ENCODE results near the gene ITGA5.

The ITGA5 gene

DNA sequence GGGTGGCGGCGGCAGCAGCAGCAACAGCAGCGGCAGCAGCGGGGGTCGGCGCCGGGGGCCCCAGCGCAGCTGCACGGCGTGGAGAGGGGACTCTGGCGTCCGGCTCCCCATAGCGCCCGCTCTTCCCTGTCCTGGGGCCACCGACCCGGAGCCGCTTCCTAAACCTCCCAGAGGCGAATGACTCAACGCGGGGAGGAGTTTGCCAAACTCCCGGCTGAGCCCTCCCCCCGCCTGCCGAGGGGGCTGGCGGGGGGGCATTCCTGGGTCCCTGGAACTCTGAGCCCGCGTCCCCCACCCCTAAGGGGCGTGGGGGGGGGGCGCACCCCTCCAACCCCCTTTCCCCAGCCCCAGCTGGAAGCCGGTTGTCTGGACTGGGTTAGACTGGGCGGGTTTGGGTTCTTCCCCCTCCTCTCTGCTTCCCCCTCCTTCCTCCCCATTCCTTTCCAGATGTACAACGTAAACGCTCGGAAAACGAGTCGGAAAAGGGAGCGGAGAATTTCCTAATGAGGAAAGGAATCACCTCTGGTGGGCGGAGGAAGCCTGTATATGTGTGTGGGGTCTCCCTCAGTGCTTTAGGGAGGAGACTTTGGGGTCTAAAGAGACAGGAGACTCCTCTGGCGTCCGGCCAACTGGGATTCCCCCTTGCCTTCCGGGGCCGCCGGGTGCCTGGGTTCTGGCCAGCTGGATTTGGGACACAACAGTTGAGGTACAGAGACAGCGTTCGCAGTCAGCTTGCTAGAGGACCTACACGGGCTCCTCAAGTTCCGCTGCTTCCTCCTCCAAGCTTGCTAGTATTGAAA, at the start of gene ITGA5:
ITGA5 (minus strand) TSS at position 179 of the 800 bp plus-strand sequence; CDS start at position 111, 68 bp downstream.
- no peak for DNase-seq

DNA sequence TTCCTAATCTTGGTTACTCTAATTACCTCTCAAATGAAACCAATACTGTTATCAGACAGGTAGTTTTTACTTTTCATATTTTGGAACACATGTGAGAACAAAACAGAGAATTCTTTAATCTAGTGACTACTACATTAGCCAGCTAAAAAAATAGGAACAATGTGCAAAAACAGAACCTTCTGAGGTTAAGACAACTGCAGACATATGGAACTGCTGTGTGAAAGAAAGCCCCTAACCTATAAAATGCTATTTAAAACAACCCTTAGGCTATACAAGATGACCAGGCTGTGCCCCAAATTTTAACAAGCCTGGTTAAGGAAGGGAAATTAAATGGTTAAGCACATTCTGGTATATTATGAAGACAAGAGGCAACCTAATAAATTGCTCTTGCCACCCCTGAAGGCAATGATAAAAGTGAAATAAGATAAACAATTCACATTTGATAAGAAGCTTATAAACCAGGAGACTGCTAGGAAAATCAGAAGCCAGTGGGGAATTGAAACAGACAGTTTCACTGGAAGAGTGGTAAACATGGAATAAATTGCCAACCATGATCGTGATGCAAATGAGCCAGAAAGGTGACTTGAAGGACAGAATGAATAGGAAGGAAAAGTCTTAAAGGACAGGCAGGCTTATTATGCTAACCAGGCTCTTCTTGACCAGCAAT, 46.9 kb upstream of the ITGA5 start:
- DNase-seq = no peak

DNA sequence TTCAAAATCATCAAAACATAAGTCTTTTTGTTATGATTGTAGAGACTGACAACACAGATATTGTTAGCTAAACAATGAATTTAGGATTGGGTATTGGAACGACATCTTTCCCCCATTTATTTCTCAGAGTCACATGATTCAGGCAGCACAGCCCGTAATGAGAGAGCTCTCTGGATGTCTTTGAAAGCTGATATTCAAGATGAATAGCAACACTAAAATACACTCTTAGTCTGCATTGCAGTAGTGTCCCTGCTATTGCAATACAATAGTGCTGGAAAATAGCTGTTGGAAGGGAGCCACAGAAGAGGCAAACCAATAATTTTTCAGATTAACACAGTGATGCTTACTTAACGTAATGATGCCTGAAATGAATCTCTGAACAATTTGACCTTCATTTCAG, 44.4 kb upstream of the ITGA5 start:
- DNase-seq = no peak

DNA sequence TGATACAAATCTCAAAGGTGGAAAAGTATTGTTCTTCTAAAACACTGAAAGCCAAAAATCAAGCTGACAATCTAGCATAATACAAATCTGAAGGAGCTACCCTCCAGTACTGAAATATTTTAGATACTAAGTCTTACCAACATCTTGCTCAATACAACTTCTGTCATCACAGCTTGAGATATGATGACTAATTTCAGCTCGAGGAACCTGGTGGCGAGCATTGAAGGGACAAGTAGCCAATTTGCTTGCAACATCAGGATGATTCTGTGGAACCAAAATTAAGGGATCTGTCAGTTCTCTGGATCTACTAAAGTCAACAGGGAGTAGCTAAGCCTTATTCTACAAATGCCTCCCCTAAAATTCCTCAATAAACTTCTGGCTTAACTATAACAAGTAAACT, 44.0 kb upstream of the ITGA5 start:
- no peak for DNase-seq

DNA sequence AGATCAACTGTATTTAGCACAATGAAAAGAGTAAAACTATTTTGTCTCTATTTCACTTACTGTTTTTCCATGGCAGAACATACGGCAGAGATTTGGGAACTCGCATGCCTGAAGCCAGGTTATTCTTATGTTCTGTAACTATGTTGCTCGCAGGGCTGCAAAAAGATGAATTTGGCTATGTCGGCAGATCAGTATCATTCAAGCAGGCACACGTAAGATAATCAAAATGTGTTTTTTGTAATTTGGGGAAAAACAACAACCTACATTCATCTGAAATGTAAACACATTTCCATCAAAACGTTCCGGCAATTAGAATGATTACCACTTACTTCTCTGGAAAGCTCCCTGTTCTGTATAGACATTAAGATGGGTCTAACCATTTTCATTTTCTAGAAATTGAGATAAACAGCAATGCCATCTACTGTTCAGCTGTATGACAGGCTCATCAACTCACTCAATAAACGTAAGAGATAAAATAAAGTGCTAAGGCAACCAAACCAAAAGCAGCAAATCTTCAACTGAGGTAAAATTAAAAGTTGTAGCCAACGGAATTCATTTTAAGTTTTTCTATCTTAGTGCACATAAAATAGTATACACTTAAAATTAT, 41.4 kb upstream of the ITGA5 start:
- no peak for DNase-seq

DNA sequence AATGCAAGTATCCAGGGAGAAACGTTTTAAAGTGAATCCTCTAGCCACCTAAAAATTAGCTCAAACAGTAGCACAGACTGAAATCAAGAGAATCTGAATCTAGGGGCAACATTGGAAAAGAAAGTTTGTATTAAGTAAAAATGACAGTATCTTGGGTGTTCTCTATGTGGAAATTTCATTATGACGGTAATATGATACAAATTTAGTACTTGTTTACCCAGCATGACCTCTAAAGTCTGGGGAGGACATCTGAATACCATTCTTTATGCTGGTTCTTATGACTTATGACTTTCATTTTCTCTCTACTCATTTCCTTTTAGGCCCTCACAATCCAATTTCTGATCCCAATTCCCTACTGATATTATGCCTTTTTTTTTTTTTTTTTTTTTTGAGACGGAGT, 40.3 kb upstream of the ITGA5 start:
- no peak for DNase-seq

DNA sequence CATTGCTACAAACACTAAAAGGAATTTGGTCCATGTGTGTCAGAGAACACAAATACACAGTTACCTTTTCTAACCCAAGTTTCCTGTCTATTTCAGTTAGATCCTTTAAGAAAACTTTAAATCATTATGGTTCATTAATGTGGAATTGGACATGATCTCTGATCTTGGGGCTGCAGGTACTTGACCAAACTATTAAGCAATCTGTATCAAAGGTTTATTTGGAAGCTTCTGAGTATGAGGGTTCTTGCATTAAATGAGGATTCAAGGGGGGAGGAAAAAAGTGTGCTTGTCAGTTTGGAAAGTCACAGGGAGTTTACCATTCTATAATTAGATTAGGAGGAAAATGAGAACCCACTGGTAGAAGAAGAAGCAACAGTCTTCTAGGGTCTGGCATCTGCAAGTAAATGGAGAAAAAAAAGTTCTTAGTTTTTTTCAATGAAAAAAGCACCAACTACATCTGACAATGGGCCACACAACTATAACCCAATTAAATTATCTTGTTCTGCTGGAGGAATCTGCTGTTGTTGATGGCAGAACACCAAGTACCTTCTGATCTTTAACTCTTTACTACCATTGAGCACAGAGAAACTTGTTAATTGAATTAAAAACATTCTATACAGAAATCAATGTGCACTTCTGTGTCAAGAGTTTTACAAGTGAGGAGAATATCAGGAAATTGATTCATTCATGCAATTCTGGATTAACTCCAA, 36.8 kb upstream of the ITGA5 start:
- DNase-seq = no peak

DNA sequence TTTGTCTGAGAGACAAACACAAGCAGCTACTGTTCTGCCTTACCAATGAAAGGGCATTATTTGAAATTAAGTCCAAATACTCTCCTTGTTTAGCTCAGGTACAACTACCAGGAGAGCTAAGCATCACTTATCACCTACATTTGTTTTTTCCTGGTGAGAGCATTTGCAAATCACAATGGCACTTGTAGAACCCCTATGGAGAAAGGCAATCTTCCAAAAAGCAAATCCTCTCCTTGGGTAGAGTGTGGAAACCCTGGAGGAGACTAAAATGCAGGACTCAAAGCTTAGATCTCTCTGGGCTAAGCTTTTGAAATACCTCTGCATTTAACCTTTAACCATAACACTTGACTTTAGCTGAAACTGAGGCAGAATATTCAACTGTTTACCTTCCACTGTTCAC, 33.6 kb upstream of the ITGA5 start:
- DNase-seq = no peak

DNA sequence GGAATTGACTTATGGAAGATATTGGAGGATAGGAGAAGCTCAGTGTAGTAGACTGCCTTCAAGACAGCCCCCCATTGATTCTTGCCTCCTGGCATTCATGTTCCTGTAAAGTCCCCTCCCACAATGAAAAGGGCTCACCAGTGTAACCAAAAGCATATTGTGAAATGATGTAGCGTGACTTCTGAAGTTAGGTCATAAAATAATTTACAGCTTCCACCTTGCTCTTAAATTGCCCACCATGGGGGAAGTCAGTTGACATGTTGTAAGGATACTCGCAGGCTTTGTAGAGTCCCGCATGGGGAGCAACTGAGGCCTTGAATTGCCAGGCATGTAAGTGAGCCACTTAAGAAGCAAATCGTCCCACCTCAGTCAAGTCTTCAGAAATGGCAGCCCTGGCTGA, 29.3 kb upstream of the ITGA5 start:
- DNase-seq = no peak

DNA sequence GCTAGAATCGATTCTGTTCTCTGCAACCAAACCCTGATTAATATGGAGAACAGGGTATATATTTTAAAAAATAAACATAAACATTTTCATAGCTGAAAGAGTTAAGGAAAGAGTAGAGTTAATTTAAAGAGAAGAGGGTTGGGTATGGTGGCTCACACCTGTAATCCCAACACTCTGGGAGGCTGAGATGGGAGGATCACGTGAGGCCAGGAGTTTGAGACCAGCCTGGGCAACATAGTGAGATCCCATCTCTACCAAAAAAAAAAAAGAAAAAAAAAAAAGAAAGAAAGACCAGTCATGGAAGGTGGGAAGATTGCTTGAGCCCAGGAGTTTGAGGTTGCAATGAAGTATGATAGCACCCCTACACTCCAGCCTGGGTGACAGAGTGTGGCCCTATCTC, 28.9 kb upstream of the ITGA5 start:
- no peak for DNase-seq

DNA sequence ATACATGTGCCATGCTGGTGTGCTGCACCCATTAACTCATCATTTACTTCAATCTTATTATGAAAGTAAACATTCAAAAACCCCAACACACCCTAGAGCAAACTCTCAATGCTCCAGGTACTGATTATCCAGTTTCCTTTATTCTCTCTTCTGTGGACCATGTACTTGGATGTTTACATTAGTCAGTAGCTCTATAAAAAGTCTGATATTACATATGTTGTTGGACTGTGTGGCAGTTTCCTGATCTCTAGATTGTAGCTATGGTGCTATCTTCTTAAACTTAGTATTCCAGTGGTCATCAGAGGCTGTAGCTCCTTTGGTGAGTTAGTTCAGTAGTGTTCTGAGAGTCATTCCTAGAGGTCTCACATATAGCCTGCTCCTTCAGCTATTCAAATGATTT, 25.1 kb upstream of the ITGA5 start:
- DNase-seq = no peak

DNA sequence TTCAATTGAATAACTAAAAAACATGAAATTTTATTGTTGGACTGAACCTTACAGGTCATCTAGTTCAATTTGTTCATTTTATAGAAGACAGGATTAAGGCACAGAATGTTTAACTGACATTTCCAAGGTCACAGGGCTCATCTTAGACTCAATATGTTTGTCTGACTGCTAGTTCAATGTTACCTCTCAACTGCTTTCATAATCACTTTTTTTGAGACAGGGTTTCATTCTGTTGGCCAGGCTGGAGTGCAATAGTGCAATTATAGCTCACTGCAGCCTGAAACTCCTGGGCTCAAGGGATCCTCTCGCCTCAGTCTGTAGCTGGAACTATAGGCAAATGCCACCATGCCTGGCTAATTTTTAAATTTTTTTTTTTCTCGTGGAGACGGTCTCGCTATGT, 24.4 kb upstream of the ITGA5 start:
- no peak for DNase-seq

DNA sequence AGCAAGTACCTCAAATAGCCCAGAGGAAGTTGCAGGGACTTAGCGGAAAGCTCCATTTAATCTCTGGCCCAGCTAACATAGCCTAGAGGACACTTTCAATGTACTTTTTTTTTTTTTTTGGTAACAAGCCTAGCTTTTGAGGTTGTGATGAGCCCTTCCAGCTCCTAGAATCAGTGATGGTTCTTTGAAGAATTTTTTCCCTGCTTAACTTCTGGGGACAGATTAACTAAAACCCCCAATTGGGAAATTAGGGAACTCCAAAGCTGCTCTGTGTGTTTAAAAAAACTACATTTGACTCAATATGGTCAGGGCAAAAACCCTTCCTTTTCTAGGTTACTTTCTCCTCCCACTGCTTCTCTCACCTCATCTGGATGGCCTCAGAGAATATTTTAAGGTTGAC, 23.9 kb upstream of the ITGA5 start:
- no peak for DNase-seq

DNA sequence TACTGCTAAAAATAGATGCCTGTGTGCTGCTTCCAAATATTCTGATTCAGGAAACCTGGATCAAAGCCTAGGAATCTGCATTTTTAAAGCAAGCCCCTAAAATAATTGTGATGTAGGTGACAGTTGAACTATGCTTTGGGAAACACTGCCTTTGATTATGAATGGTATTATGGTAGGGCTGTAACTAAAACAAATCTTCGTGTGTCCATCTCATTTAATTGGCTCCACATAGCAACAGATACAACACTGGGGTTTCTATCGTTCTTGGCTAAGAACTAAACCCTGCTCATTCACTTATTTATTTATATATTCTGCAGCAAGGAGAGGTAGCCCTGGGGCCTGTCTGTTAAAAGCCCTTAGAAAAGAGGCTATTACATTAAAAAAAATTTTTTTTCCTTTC, 23.0 kb upstream of the ITGA5 start:
- no peak for DNase-seq

DNA sequence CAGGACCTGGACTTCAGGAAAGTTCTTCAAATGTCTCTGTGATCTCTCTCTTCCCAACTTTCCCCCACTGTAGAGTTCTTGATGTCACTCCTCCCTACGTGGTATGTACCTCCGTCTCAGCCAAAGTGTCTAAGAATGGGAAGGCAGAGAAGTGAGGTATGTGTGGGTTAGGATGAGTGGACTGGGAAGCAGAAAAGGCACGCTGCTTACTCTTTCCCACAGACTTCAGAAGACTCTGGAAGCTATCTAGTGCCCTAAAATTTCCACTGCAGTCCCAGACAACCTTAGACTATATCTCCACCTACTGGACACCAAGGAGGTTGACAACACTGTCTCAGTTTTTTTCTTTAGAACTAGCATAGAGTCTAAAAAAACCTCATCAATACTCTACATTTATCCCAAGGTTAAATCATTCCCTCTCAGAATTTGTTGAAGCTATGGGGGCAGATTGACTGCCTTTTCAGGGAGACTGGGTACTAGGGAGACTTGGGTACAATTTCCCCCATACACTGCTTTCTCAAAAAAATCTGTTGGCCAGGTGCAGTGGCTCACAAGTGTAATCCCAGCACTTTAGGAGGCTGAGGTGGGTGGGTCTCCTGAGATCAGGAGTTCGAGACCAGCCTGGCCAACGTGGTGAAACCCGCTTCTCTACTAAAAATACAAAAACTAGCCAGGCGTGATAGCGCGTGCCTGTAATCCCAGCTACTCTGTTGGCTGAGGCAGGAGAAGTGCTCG, 20.6 kb upstream of the ITGA5 start:
- peak in 1 of 2 experiments; percentile 33 for DNase-seq

DNA sequence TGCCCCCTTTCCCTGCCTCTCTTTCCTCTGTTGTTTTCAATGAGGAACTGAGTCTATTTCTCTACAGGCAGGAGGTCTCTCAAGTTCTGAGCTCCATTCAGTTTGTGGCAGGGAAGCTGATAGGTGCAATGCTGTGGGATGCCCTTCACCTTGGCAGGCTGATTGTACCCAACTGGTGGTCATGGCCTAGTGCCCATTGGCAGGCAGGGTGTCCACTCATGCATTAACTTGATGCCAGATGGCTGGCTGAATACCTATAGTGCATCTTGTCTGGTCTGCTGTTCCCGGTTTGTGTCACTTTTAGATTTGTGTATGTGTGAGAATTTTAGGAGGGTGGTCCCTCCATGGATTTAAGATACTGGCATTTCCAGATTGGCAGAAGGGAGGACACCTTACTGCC, 20.0 kb upstream of the ITGA5 start:
- no peak for DNase-seq

DNA sequence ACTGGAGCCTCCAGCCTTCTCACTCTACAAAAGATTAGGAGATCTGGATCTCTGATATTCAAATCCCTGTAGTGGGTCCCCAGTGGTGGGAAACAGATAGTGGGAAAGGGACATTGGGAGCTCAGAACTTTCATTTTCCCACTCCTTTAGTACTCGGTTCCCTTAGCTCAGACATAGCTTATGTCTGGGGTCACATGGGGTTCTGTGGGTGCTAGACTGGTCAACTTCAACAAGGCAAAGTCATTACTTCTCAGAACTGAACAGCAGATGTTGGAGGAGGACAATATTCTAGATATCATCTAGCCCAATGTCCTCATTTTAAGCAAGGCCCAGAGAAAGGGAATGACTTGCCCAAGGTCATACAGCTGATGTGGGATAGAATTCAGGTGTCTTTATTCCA, 19.5 kb upstream of the ITGA5 start:
- no peak for DNase-seq

DNA sequence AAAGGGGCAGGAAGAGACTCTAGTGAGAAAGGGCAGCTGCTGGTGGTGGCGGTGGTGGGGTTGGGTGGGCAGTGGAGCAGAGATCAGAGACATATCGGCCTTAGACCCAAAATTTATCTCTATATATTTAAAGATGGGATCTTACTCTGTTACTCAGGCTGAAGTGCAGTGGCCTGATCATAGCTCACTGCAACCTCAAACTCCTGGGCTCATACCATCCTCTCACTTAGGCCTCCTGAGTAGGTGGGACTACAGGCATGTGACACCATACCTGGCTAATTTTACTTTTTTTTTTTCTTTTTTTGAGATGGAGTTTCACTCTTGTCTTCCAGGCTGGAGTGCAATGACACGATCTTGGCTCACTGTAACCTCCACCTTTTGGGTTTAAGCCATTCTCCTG, 18.6 kb upstream of the ITGA5 start:
- DNase-seq = no peak

DNA sequence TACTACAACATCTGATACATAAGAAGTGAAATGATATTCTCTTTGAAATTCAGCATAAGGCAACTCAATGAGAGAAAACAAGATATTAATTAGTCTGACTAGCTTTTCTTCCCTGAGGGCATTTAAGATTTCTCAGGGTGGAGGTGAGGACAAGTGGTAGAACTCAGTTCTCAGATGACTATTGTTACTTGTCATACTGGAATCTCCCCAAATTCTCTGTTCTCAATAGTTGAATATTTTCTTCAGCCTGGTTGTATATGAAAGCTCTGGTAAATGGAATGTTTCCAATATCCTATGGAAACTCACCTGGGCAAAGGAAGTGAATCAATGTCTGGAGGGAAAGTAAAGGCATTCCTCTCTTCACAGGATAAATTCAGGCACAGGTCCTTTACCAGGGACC, 18.2 kb upstream of the ITGA5 start:
- DNase-seq = no peak

DNA sequence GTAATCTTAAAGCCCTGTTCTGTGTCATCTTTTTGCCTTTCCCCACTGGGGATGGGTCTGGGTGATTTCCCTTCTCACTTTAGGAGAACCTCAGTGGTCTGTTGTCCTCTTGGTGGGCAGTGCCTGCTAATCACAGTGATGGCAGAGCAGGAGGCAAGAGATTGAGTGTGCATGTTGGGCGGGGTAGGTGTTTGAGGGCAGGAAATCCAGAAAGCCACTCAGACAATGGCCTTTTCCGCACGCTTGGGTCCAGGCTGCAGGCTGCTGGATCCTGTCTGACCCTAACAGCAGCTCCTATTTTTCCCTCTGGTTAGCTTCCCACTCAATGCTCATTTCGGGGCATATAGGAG, 13.7 kb upstream of the ITGA5 start:
- no peak for DNase-seq

DNA sequence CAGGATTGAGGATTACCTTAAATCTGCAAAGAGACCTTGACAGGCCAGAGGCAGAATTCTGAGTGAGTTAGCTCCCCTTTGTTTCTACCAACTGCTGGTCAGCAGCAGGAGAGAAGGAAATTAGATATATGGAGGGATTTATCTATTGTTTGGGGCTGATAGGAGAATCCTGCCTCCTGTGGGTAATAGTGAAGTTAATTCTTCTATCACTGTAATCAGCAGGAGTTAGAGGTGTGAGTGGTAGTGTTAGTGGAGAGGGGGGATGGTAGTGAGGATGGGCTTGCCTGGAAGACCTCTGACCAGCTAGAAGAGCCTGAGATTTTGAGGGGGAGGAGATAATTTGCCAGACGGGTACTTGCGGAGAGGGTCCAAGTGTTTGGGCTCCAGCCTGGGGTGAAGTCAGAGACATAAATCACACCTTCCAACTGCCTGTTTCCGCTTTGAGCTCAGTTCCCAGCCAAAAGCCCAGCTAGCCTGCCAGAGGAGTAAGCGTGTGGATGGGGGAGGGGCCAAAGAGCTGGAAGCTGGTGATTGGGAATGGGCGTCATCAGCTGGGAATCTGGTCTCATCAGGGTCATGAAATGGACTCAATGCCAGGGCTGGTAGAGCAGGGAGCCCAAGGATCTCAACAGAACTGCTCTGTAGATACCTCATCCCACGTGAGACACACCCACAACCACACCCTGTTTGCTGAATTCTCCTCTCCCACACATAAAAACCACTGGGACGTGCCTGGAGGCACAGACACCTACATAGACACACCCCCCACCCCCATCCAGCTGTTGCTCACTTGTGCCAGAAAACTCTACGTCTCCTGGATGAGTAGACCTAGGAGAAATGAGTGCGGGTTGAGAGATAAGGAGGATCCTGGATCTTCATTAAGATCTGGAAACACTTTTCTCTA, 13.1 kb upstream of the ITGA5 start:
- DNase-seq = no peak

DNA sequence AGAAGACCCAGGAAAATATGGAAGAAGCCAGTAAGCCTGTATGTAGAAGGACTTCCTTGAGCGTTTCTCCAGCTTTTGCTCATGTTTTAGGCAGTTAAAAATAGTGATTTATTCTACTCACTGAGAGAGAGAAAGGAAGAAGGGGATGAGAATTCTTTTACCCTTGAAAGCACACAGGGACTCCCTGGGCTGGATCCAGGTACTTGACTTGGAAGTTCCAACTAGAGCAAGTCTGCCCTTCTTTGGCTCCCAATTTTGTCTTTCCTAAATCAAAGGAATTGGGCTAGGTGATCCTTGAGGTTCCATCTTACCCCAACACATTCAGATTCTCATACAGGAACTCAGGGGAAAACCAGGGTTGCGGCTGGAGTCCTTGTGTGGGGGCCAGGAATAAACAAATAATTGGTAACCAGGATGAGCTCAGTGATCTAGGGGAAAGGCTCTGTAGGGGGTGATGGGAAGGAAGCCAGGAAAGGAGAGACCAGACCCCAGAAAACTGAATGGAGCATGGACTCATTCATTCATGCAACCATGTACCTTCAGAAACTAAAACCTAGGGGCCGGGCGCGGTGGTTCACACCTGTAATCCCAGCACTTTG, 11.5 kb upstream of the ITGA5 start:
- DNase-seq = no peak
